ENCODE data around the gene CCDC68. TPM values are rescaled to one million over a fixed set of nuclear protein-coding genes. Genes with fewer than 3 reads are reported as not detected.

Gene CCDC68
- total and polyA plus RNA-seq, 2 of the 8 experiments (the other 6 are each of a cell fraction or from before 2014, with no cell fraction given) = 0.06 to 0.80 TPM

DNA sequence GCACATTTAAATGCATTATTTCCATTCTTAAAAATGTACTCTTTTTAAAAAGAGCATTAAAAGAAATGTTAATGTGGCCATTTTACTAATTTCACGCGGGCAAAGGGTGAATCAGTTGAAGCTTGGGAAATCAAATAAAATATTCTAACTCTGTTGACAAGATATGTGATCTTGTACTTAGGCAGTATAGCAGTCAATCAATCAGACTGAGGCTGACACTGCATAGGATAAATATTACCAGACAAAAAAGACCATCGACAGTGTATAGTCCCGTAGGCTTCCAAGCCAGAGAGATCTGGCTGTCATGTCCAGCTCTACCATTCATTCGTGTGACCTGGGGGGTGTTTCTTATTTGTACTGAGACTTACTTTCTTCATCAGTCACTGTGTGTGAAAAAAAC lies 39.8 kb upstream of the CCDC68 start:
- WGBS, 2 experiments (ENCODE audit: extremely low coverage in 1 of 2, insufficient coverage in 1 of 2, insufficient read length in 1 of 2, insufficient replicate concordance in 2 of 2, low coverage in 1 of 2, low lambda C conversion rate in 2 of 2, missing lambda C conversion rate in 1 of 2) = 98% methylated on average over 5 of the region's 5 CpGs; no CpG with 5 or more reads in 1 of the 2 experiments

More for the DNA sequence above, 39.8 kb upstream of the CCDC68 start:
- Histone ChIP-seq H3K9me3 (ENCODE audit: insufficient read depth in 2 of 2, low read depth in 1 of 2, low read length in 1 of 2) (no peaks in the 10 kb centered on the region), H3K27ac (ENCODE audit: low read depth, low read length) (no peak overlapping the region), H3K79me1 (ENCODE audit: low read depth, low read length) (no peaks in the 10 kb centered on the region), H3K9ac (replicated peaks in 1 of 4; ENCODE audit: extremely low read depth in 1 of 4, low read depth in 3 of 4, low read length in 3 of 4) (no peak overlapping the region), H4K20me1 (replicated peaks in 1 of 2; ENCODE audit: control insufficient read depth in 1 of 2, insufficient read depth in 2 of 2, low read length in 2 of 2) (no peaks in the 10 kb centered on the region), H2BK20ac (ENCODE audit: low read length) (no peak overlapping the region), H2BK15ac (ENCODE audit: low read length) (no peak overlapping the region), H3K23me2 (ENCODE audit: low read depth, low read length) (no peaks in the 10 kb centered on the region), H3K4ac (replicated peaks; ENCODE audit: insufficient read length, low read depth, low read length) (no peak overlapping the region), H3K4me1 (replicated peaks in 1 of 4; ENCODE audit: control insufficient read depth in 3 of 4, insufficient read depth in 4 of 4, low read length in 3 of 4) (no peaks in the 10 kb centered on the region), H3K23ac (ENCODE audit: insufficient read length) (no peak overlapping the region), H2BK120ac (replicated peaks; ENCODE audit: low read depth, low read length) (no peak overlapping the region), H2AK5ac (ENCODE audit: low read depth, low read length) (no peak overlapping the region), H4K5ac (ENCODE audit: insufficient read length, low read depth, low read length) (no peak overlapping the region), H2AFZ (ENCODE audit: low read length) (no peak overlapping the region), H2BK12ac (ENCODE audit: low read depth, low read length) (no peak overlapping the region), H3K18ac (ENCODE audit: extremely low read depth, low read length) (no peak overlapping the region), H2BK5ac (ENCODE audit: low read depth, low read length) (no peak overlapping the region), H3K27me3 (replicated peaks in 1 of 4; ENCODE audit: control insufficient read depth in 3 of 4, extremely low read depth in 1 of 4, insufficient read depth in 3 of 4, low read length in 3 of 4) (no peaks in the 10 kb centered on the region), H3K56ac (replicated peaks; ENCODE audit: insufficient read length, low read depth, low read length) (no peak overlapping the region), H3K36me3 (ENCODE audit: control insufficient read depth in 2 of 4, insufficient read depth in 4 of 4, low read length in 3 of 4) (no peaks in the 10 kb centered on the region), H3K4me2 (ENCODE audit: insufficient read depth in 1 of 2, low read depth in 2 of 2, low read length in 2 of 2) (no peak overlapping the region), H3K14ac (ENCODE audit: insufficient read length) (no peak overlapping the region), H3K79me2 (ENCODE audit: control insufficient read depth in 1 of 2, insufficient read depth in 2 of 2, low read length in 2 of 2) (no peaks in the 10 kb centered on the region), H4K8ac (ENCODE audit: extremely low read depth, insufficient read depth, low read length) (no peak overlapping the region), H3K4me3 (ENCODE audit: extremely low read depth in 1 of 4, insufficient read depth in 2 of 4, low read depth in 3 of 4, low read length in 4 of 4) (no peak overlapping the region), H4K91ac (replicated peaks; ENCODE audit: insufficient read length, low read length) (no peak overlapping the region)
- no peak for FAIRE-seq
- ChIA-PET POLR2A (ENCODE audit: partially characterized antibody) (no interaction called here), CTCF (ENCODE audit: partially characterized antibody) (no interaction called here)
- no peak for TF ChIP-seq ZNF274 (IDR thresholded peaks at IDR 0.05; ENCODE audit: borderline replicate concordance, extremely low read depth, low read length)
- TF ChIP-seq, protein P1, sequence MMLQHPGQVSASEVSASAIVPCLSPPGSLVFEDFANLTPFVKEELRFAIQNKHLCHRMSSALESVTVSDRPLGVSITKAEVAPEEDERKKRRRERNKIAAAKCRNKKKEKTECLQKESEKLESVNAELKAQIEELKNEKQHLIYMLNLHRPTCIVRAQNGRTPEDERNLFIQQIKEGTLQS (IDR thresholded peaks at IDR 0.05; ENCODE audit: insufficient read depth, low read depth, low read length) = no peak
- TF ChIP-seq BRCA1 (IDR thresholded peaks at IDR 0.05; ENCODE audit: low read depth, low read length) = no peak
- no peak for TF ChIP-seq CBX5 (IDR thresholded peaks at IDR 0.05; ENCODE audit: low read depth, low read length)
- no peak for TF ChIP-seq KDM1A (IDR thresholded peaks at IDR 0.05; ENCODE audit: borderline replicate concordance, low read length)
- TF ChIP-seq EZH2 (IDR thresholded peaks at IDR 0.05; ENCODE audit: low read depth, low read length, severe bottlenecking) = no peak
- TF ChIP-seq EGR1 (IDR thresholded peaks at IDR 0.05; ENCODE audit: borderline replicate concordance, low read depth, low read length) = no peak
- no peak for DNase-seq (ENCODE audit: low read depth in 1 of 2, low spot score in 2 of 2)

All from H1 (cell line).